Measurements from ENCODE around the gene DENND4B.

The DENND4B gene

GRCh38 chr1:153945131-153945794 is 1.3 kb downstream of the DENND4B start:
- DNase-seq (ENCODE audit: low read depth), result peak; percentile 69

- DNase-seq (ENCODE audit: low read depth), result no peak
Measured at GRCh38 chr1:153944827-153945117, 1.7 kb downstream of the DENND4B start.

- no peak for DNase-seq (ENCODE audit: low read depth)
Measured at GRCh38 chr1:153944005-153944826, 2.3 kb downstream of the DENND4B start.

- no peak for DNase-seq (ENCODE audit: low read depth)
Measured at GRCh38 chr1:153942766-153943549, 3.6 kb downstream of the DENND4B start.

- no peak for DNase-seq (ENCODE audit: low read depth)
Measured at GRCh38 chr1:153941826-153942725, 4.4 kb downstream of the DENND4B start.

- no peak for DNase-seq (ENCODE audit: low read depth)
Measured at GRCh38 chr1:153940756-153941155, 5.8 kb downstream of the DENND4B start.

- DNase-seq (ENCODE audit: low read depth), result no peak
Measured at GRCh38 chr1:153939476-153939875, 7.0 kb downstream of the DENND4B start.

GRCh38 chr1:153938996-153939395 is 7.5 kb downstream of the DENND4B start:
- DNase-seq (ENCODE audit: low read depth), result no peak

GRCh38 chr1:153937331-153937730 is 9.2 kb downstream of the DENND4B start:
- DNase-seq (ENCODE audit: low read depth), result no peak

- no peak for DNase-seq (ENCODE audit: low read depth)
Measured at GRCh38 chr1:153936011-153936802, 10.3 kb downstream of the DENND4B start.

- no peak for DNase-seq (ENCODE audit: low read depth)
Measured at GRCh38 chr1:153934746-153935145, 11.8 kb downstream of the DENND4B start.

GRCh38 chr1:153933955-153934354 is 12.6 kb downstream of the DENND4B start:
- no peak for DNase-seq (ENCODE audit: low read depth)

- DNase-seq (ENCODE audit: low read depth), result no peak
Measured at GRCh38 chr1:153933430-153933829, 13.1 kb downstream of the DENND4B start.

GRCh38 chr1:153932156-153933131 is 14.1 kb downstream of the DENND4B start:
- DNase-seq (ENCODE audit: low read depth), result no peak

- no peak for DNase-seq (ENCODE audit: low read depth)
Measured at GRCh38 chr1:153929981-153930948, 16.3 kb downstream of the DENND4B start.

- DNase-seq (ENCODE audit: low read depth), result no peak
Measured at GRCh38 chr1:153929426-153929825, 17.1 kb downstream of the DENND4B start.

GRCh38 chr1:153928791-153929341 is 17.7 kb downstream of the DENND4B start:
- DNase-seq (ENCODE audit: low read depth), result no peak

GRCh38 chr1:153928245-153928644 is 18.3 kb downstream of the DENND4B start:
- DNase-seq (ENCODE audit: low read depth), result no peak
